Gastrocnemius medialis (tissue), 4 donors: Measurements from ENCODE around the gene PEX26. TPM values are rescaled to one million over a fixed set of nuclear protein-coding genes. Genes with fewer than 3 reads are reported as not detected.
"Not testable (repeated sequence)": the region's sequence is repeated elsewhere in the genome, so short reads cannot be mapped to it uniquely, and the experiment has no call there.

Experiments
- ATAC-seq, 2 donors: fragments of 150-250 bp; one replicate each; pipeline ENCODE4 v1.9.1; 2016
- DNase-seq, 2 donors: peaks; one replicate each; pipeline ENCODE4 v3.0.0-alpha.2; 2019
- H3K27ac ChIP-seq, 4 donors: fragments of 200-600 bp; sonication (generic); 1 replicate in 1 of 4; 2 replicates in 3 of 4; pipeline ENCODE4 v1.5.1; 2016 to 2018; ENCODE audit warnings: mild to moderate bottlenecking in 2 of 4, moderate library complexity in 1 of 4
- H3K27me3 ChIP-seq, 3 donors: fragments of 200-600 bp; sonication (generic) in 2 of 3; 1 replicate in 1 of 3; 2 replicates in 2 of 3; pipeline versions ENCODE4 v1.5.1 to v1.6.0; 2016 to 2019; ENCODE audit warnings: mild to moderate bottlenecking in 1 of 3, moderate library complexity in 1 of 3
- H3K36me3 ChIP-seq, 2 donors: fragments of 200-600 bp; sonication (generic) in 1 of 2; one replicate each; pipeline ENCODE4 v1.5.1; 2017 to 2018
- H3K4me1 ChIP-seq, 2 donors: fragments of 200-600 bp; sonication (generic) in 1 of 2; one replicate each; pipeline ENCODE4 v1.5.1; 2016 to 2017; ENCODE audit warnings: mild to moderate bottlenecking in 2 of 2
- H3K4me3 ChIP-seq, 4 donors: fragments of 200-600 bp; sonication (generic) in 3 of 4; 1 replicate in 1 of 4; 2 replicates in 3 of 4; pipeline ENCODE4 v1.5.1; 2016 to 2019; ENCODE audit warnings: mild to moderate bottlenecking in 2 of 4
- H3K9me3 ChIP-seq, 3 donors: fragments of 200-600 bp; sonication (generic) in 2 of 3; 1 replicate in 1 of 3; 2 replicates in 2 of 3; pipeline ENCODE4 v1.5.1; 2016 to 2019
- POLR2A ChIP-seq, 2 donors: fragments of 450-650 bp; IDR thresholded peaks; one replicate each; pipeline ENCODE4 v1.6.1; 2017; ENCODE audit warnings: antibody characterized with exemption in 2 of 2, mild to moderate bottlenecking in 2 of 2, moderate library complexity in 2 of 2
- in situ Hi-C, 4 donors: fragments of 200-750 bp; cut with MboI; loops; one replicate each; pipeline versions ENCODE4 v1.15.0 to v1.8.0; 2017; ENCODE audit warnings: low sequenced_read_pairs in 4 of 4
- intact Hi-C: fragments of 100-400 bp; cut with DNase I; formaldehyde crosslinking; loops from one replicate; pipeline ENCODE4 v1.15.1; 2023; ENCODE audit warnings: low total_unique reads
- total RNA-seq, 4 donors: library from RNA; depleted of rRNA; stranded (reverse); fragments of >200 nt; gene quantifications; one replicate each; pipeline versions ENCODE4 v1.1.0 to v1.2.3, GENCODE V29; 2016
- TF ChIP-seq, protein P1 (sequence below), 5 experiments: fragments of 450-650 bp in 3 of 5; fragments of 200-600 bp in 2 of 5; sonication (generic) in 2 of 5; IDR thresholded peaks in 4 of 5; conservative IDR thresholded peaks in 1 of 5; 1 replicate in 4 of 5; 2 replicates in 1 of 5; pipeline ENCODE4 v1.5.1; 2016 to 2019; ENCODE audit warnings: antibody characterized with exemption in 5 of 5, mild to moderate bottlenecking in 3 of 5, moderate library complexity in 3 of 5

The PEX26 gene
- total RNA-seq, 4 donors from 2014 or later = 16.4 to 24.7 (median 16.8) TPM

DNA sequence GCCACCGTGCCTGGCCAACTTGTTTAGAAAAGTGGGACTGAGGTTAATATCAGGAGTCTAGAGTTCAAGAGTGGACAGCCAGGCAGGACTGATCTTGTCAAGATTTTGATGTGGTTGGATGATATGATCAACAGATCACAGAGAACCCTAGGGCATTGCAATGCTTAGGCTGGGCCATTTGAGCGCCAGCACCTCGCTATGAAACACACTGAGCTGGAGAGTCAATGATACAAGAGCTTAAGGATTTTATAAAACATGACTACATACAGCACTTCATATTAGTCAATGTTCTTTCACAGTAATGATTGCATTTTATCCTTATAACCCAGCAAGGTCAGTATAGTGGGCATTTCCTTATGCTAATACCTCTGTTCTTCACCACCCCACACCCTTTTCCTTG lies 15.4 kb upstream of the PEX26 start:
- in situ Hi-C loops = loop anchor here in 1 of 4 donors (10.0 to 25.0 kb wide), 2 partner anchors 48 to 150 kb away; no protein-coding TSS in a partner anchor
- Histone ChIP-seq H3K36me3 (no peaks in the 10 kb centered on the region), H3K27me3 (no peaks in the 10 kb centered on the region), H3K9me3 (no peaks in the 10 kb centered on the region), H3K4me1 (peaks cover 14 to 17% of the 10 kb centered on the region in 2 donors), H3K4me3 (no peak overlapping the region), H3K27ac (no peak overlapping the region)
- DNase-seq = no peak
- intact Hi-C loops = no loop called here
- no peak for ATAC-seq
- no peak for TF ChIP-seq POLR2A (IDR thresholded peaks at IDR 0.05)
- TF ChIP-seq, protein P1, sequence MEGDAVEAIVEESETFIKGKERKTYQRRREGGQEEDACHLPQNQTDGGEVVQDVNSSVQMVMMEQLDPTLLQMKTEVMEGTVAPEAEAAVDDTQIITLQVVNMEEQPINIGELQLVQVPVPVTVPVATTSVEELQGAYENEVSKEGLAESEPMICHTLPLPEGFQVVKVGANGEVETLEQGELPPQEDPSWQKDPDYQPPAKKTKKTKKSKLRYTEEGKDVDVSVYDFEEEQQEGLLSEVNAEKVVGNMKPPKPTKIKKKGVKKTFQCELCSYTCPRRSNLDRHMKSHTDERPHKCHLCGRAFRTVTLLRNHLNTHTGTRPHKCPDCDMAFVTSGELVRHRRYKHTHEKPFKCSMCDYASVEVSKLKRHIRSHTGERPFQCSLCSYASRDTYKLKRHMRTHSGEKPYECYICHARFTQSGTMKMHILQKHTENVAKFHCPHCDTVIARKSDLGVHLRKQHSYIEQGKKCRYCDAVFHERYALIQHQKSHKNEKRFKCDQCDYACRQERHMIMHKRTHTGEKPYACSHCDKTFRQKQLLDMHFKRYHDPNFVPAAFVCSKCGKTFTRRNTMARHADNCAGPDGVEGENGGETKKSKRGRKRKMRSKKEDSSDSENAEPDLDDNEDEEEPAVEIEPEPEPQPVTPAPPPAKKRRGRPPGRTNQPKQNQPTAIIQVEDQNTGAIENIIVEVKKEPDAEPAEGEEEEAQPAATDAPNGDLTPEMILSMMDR (IDR thresholded peaks at IDR 0.05 in 4 of 5, conservative IDR thresholded peaks at IDR 0.05 in 1 of 5) = no peak

DNA sequence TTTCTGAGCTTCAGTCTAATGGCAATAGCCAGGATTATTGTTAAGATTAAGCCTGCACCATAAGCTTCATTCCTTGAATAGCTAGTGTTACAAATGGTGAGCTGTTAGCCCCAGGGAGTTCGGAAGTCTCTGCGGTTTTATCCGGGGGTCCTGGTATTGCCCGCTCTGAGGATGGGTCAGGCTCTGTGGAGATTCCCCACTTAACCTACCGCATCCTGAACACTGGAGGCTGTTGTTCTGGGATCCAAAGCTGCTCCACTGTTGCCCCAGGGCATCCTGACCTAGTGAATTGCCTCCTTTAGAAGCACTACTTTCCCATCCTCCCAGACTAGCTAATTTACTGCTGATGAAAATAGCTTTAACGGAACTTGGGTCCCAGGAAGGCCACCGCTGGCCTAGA lies 14.5 kb upstream of the PEX26 start:
- TF ChIP-seq POLR2A (IDR thresholded peaks at IDR 0.05) = no peak
- TF ChIP-seq, protein P1 (IDR thresholded peaks at IDR 0.05 in 4 of 5, conservative IDR thresholded peaks at IDR 0.05 in 1 of 5) = no peak
- intact Hi-C loops (no loop called here), in situ Hi-C loops (loop anchor here in 1 of 4 donors (10.0 to 25.0 kb wide), 2 partner anchors 49 to 151 kb away; no protein-coding TSS in a partner anchor)
- peaks cover 5 to 17% of the 10 kb centered on the region in 2 donors for H3K4me1 ChIP-seq
- ATAC-seq (no peak), DNase-seq (no peak)
- no peaks in the 10 kb centered on the region for H3K27me3 ChIP-seq
- no peaks in the 10 kb centered on the region for H3K36me3 ChIP-seq
- H3K9me3 ChIP-seq = no peaks in the 10 kb centered on the region
- H3K27ac ChIP-seq = no peak overlapping the region
- H3K4me3 ChIP-seq = no peak overlapping the region

GRCh38 chr22:18063715-18064114 lies 14.1 kb upstream of the PEX26 start:
- H3K4me3 ChIP-seq, H3K36me3 ChIP-seq, ATAC-seq, H3K9me3 ChIP-seq, H3K27ac ChIP-seq, DNase-seq, intact Hi-C loops, H3K27me3 ChIP-seq: not testable (repeated sequence)
- in situ Hi-C loops = loop anchor here in 1 of 4 donors (10.0 to 25.0 kb wide), 2 partner anchors 49 to 151 kb away; no protein-coding TSS in a partner anchor
- peaks cover under 1 to 15% of the 10 kb centered on the region in 2 donors for H3K4me1 ChIP-seq

GRCh38 chr22:18064636-18065035 lies 13.2 kb upstream of the PEX26 start:
- H3K27me3 ChIP-seq = no peaks in the 10 kb centered on the region
- intact Hi-C loops (no loop called here), in situ Hi-C loops (loop anchor here in 1 of 4 donors (10.0 to 25.0 kb wide), 2 partner anchors 50 to 152 kb away; no protein-coding TSS in a partner anchor)
- H3K4me1 ChIP-seq = peaks cover 0 to 14% of the 10 kb centered on the region in 2 donors
- DNase-seq (no peak), ATAC-seq (no peak)
- H3K4me3 ChIP-seq = no peak overlapping the region
- no peak overlapping the region for H3K27ac ChIP-seq
- no peaks in the 10 kb centered on the region for H3K36me3 ChIP-seq
- no peaks in the 10 kb centered on the region for H3K9me3 ChIP-seq
- no peak for TF ChIP-seq POLR2A (IDR thresholded peaks at IDR 0.05)
- TF ChIP-seq, protein P1 (IDR thresholded peaks at IDR 0.05 in 4 of 5, conservative IDR thresholded peaks at IDR 0.05 in 1 of 5) = no peak

DNA sequence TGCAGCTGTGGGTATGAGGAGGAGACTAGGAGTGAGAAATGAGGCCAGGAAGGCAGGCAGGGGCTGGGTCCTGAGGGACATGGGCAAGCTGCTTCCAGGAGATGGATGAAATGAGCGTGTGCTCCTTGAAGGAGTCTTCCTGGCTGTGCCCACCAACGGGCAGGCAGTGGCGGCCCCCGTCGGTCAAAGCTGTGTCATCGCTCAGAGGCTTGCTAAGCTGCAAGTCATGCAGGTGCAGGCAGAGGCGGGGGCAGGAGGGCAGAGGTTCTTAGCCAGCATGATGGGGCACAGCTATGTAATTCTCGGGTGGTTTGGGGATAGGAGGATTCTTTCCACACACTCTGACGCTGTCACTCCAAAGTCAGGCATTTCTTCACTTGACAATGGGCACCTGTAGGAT lies 12.5 kb upstream of the PEX26 start:
- in situ Hi-C loops (loop anchor here in 1 of 4 donors (10.0 to 25.0 kb wide), 2 partner anchors 50 to 153 kb away; no protein-coding TSS in a partner anchor), intact Hi-C loops (no loop called here)
- ATAC-seq = no peak

More for the DNA sequence above, 12.5 kb upstream of the PEX26 start:
- H3K36me3 ChIP-seq = no peaks in the 10 kb centered on the region
- TF ChIP-seq POLR2A (IDR thresholded peaks at IDR 0.05) = no peak
- TF ChIP-seq, protein P1 (IDR thresholded peaks at IDR 0.05 in 4 of 5, conservative IDR thresholded peaks at IDR 0.05 in 1 of 5) = no peak
- H3K9me3 ChIP-seq = no peaks in the 10 kb centered on the region
- no peak overlapping the region for H3K4me3 ChIP-seq
- DNase-seq = no peak
- peaks cover 0 to 14% of the 10 kb centered on the region in 2 donors for H3K4me1 ChIP-seq
- no peak overlapping the region for H3K27ac ChIP-seq
- no peaks in the 10 kb centered on the region for H3K27me3 ChIP-seq
